ENCODE results near the gene POLR3GL. TPM values are rescaled to one million over a fixed set of nuclear protein-coding genes. Genes with fewer than 3 reads are reported as not detected.
A peak's percentile ranks its signal among the peaks of the same experiment; 100 is the strongest.

POLR3GL gene
- total and polyA plus RNA-seq, 7 experiments from 2014 or later, result 20.7 to 113 (median 33.9) TPM

GRCh38 chr1:145961109-145961424 is 3.4 kb upstream of the POLR3GL start:
- ATAC-seq, result no peak
- H3K27me3 ChIP-seq (ENCODE audit: control insufficient read depth in 2 of 2, insufficient read depth in 2 of 2, low read length in 2 of 2), result no peaks in the 10 kb centered on the region
- H3K9me3 Mint-ChIP-seq, result peaks cover 0 to 1% (median 0%) of the 10 kb centered on the region in 11 donors
- DNase-seq, result no peak
- no peaks in the 10 kb centered on the region for H3K9me3 ChIP-seq (ENCODE audit: control insufficient read depth in 2 of 3, low read length in 3 of 3)
- CTCF ChIA-PET, result no interaction called here
- no peaks in the 10 kb centered on the region for H3K36me3 Mint-ChIP-seq
- H3K4me3 Mint-ChIP-seq, result peak overlapping the region; percentile 88 to 99 (median 94)
- no peaks in the 10 kb centered on the region for H3K36me3 ChIP-seq (ENCODE audit: control insufficient read depth in 2 of 3, insufficient read depth in 3 of 3, low read length in 3 of 3)
- H3K27me3 Mint-ChIP-seq, result peaks cover 0 to 4% (median 0%) of the 10 kb centered on the region in 5 donors
- H3K27ac Mint-ChIP-seq, result peak overlapping the region in 8 of 9 donors; percentile 25 to 92 (median 86)
- H3K4me3 ChIP-seq (ENCODE audit: low read length), result peak overlapping the region; percentile 87
- H3K27ac ChIP-seq (ENCODE audit: low read depth, low read length), result peak overlapping the region; percentile 78
- peaks cover 30 to 49% of the 10 kb centered on the region in 2 donors for H3K4me1 ChIP-seq (ENCODE audit: control insufficient read depth in 2 of 2, insufficient read depth in 2 of 2, low read length in 2 of 2)
- POLR2A ChIA-PET, result interaction anchor here (0.6 to 8.0 kb wide), 6 partner anchors 18 to 89 kb away, joined by 3 to 164 read pairs (median 47); partner anchors contain the start of genes RBM8A and TXNIP
- intact Hi-C loops (cut with micrococcal nuclease), result loop anchor here in 1 of 2 donors (5.0 kb wide), 1 partner anchor 36 kb away; the partner anchor contains the start of gene TXNIP
- H3K4me1 Mint-ChIP-seq, result peaks cover 53 to 67% (median 66%) of the 10 kb centered on the region in 7 donors

GRCh38 chr1:145961425-145962156 is 2.9 kb upstream of the POLR3GL start:
- no peaks in the 10 kb centered on the region for H3K36me3 ChIP-seq (ENCODE audit: control insufficient read depth in 2 of 3, insufficient read depth in 3 of 3, low read length in 3 of 3)
- ChIA-PET POLR2A (interaction anchor here (0.6 to 8.0 kb wide), 14 partner anchors 8 to 103 kb away, joined by 3 to 164 read pairs (median 5); partner anchors contain the start of genes PIAS3, RBM8A and TXNIP), CTCF (interaction anchor here (3.9 to 6.0 kb wide), 2 partner anchors 34 to 116 kb away, joined by 21 to 29 read pairs; partner anchors contain the start of genes NUDT17 and RBM8A)
- peak in 7 of 9 donors; percentile 22 to 68 (median 46) for DNase-seq
- ATAC-seq, result no peak
- Mint-ChIP-seq H3K9me3 (peaks cover 0 to 1% (median 0%) of the 10 kb centered on the region in 11 donors), H3K27me3 (peaks cover 0 to 4% (median 0%) of the 10 kb centered on the region in 5 donors), H3K4me1 (peaks cover 50 to 64% (median 61%) of the 10 kb centered on the region in 7 donors), H3K27ac (peak overlapping the region; percentile 59 to 95 (median 87)), H3K36me3 (no peaks in the 10 kb centered on the region), H3K4me3 (peak overlapping the region; percentile 88 to 99 (median 94))
- no peaks in the 10 kb centered on the region for H3K27me3 ChIP-seq (ENCODE audit: control insufficient read depth in 2 of 2, insufficient read depth in 2 of 2, low read length in 2 of 2)
- peaks cover 25 to 44% of the 10 kb centered on the region in 2 donors for H3K4me1 ChIP-seq (ENCODE audit: control insufficient read depth in 2 of 2, insufficient read depth in 2 of 2, low read length in 2 of 2)
- peak overlapping the region; percentile 87 for H3K4me3 ChIP-seq (ENCODE audit: low read length)
- peak overlapping the region; percentile 78 for H3K27ac ChIP-seq (ENCODE audit: low read depth, low read length)
- no peaks in the 10 kb centered on the region for H3K9me3 ChIP-seq (ENCODE audit: control insufficient read depth in 2 of 3, low read length in 3 of 3)
- intact Hi-C loops (cut with micrococcal nuclease), result loop anchor here (1.0 to 5.0 kb wide), 4 partner anchors 18 to 36 kb away; partner anchors contain the start of genes RBM8A (in 1 of the 2) and TXNIP (in 1 of the 2)

GRCh38 chr1:145962157-145963102 is 2.1 kb upstream of the POLR3GL start:
- ATAC-seq, result no peak

GRCh38 chr1:145963265-145964019 is 1.0 kb upstream of the POLR3GL start:
- H3K4me1 Mint-ChIP-seq, result peaks cover 46 to 66% (median 57%) of the 10 kb centered on the region in 7 donors
- no peaks in the 10 kb centered on the region for H3K36me3 ChIP-seq (ENCODE audit: control insufficient read depth in 2 of 3, insufficient read depth in 3 of 3, low read length in 3 of 3)
- DNase-seq (peak in 3 of 9 donors; percentile 4 to 33 (median 14)), ATAC-seq (no peak)
- peak overlapping the region; percentile 88 to 99 (median 96) for H3K4me3 Mint-ChIP-seq
- POLR2A ChIA-PET, result interaction anchor here (0.6 to 8.0 kb wide), 31 partner anchors 7 to 139 kb away, joined by 3 to 164 read pairs (median 7); partner anchors contain the start of genes PEX11B, PIAS3, POLR3C and RBM8A
- peaks cover 0 to 8% (median 1%) of the 10 kb centered on the region in 11 donors for H3K9me3 Mint-ChIP-seq
- peaks cover 0 to 12% (median 10%) of the 10 kb centered on the region in 5 donors for H3K36me3 Mint-ChIP-seq
- H3K27ac ChIP-seq (ENCODE audit: low read depth, low read length), result peak overlapping the region; percentile 84
- intact Hi-C loops (cut with micrococcal nuclease), result loop anchor here in 1 of 2 donors (1.0 to 5.0 kb wide), 5 partner anchors 7 to 45 kb away; partner anchors contain the start of genes PEX11B, RBM8A and TXNIP
- H3K4me3 ChIP-seq (ENCODE audit: low read length), result peak overlapping the region; percentile 87
- peaks cover 19 to 37% of the 10 kb centered on the region in 2 donors for H3K4me1 ChIP-seq (ENCODE audit: control insufficient read depth in 2 of 2, insufficient read depth in 2 of 2, low read length in 2 of 2)
- H3K27ac Mint-ChIP-seq, result peak overlapping the region; percentile 87 to 98 (median 92)
- H3K27me3 ChIP-seq (ENCODE audit: control insufficient read depth in 2 of 2, insufficient read depth in 2 of 2, low read length in 2 of 2), result no peaks in the 10 kb centered on the region
- no peaks in the 10 kb centered on the region for H3K9me3 ChIP-seq (ENCODE audit: control insufficient read depth in 2 of 3, low read length in 3 of 3)
- H3K27me3 Mint-ChIP-seq, result peaks cover 0 to 4% (median 0%) of the 10 kb centered on the region in 5 donors
- CTCF ChIA-PET, result interaction anchor here (0.6 to 6.2 kb wide), 8 partner anchors 10 to 118 kb away, joined by 3 to 56 read pairs (median 10); partner anchors contain the start of genes NUDT17 and RBM8A

More at GRCh38 chr1:145962157-145963102, 2.1 kb upstream of the POLR3GL start:
- no peaks in the 10 kb centered on the region for H3K9me3 ChIP-seq (ENCODE audit: control insufficient read depth in 2 of 3, low read length in 3 of 3)
- no peaks in the 10 kb centered on the region for H3K36me3 ChIP-seq (ENCODE audit: control insufficient read depth in 2 of 3, insufficient read depth in 3 of 3, low read length in 3 of 3)
- ChIA-PET CTCF (interaction anchor here (0.6 to 6.2 kb wide), 7 partner anchors 10 to 228 kb away, joined by 3 to 56 read pairs (median 12); partner anchors contain the start of genes NUDT17 and RBM8A), POLR2A (interaction anchor here (0.6 to 8.0 kb wide), 14 partner anchors 8 to 103 kb away, joined by 3 to 164 read pairs (median 6); partner anchors contain the start of genes PIAS3, RBM8A and TXNIP)
- peak overlapping the region; percentile 88 to 99 (median 96) for H3K4me3 Mint-ChIP-seq
- H3K4me1 ChIP-seq (ENCODE audit: control insufficient read depth in 2 of 2, insufficient read depth in 2 of 2, low read length in 2 of 2), result peaks cover 23 to 41% of the 10 kb centered on the region in 2 donors
- peaks cover 0 to 4% (median 0%) of the 10 kb centered on the region in 11 donors for H3K9me3 Mint-ChIP-seq
- intact Hi-C loops (cut with micrococcal nuclease), result loop anchor here (1.0 to 5.0 kb wide), 4 partner anchors 17 to 35 kb away; partner anchors contain the start of genes RBM8A (in 1 of the 2) and TXNIP (in 1 of the 2)
- H3K27ac ChIP-seq (ENCODE audit: low read depth, low read length), result peak overlapping the region; percentile 84
- H3K4me1 Mint-ChIP-seq, result peaks cover 44 to 65% (median 58%) of the 10 kb centered on the region in 7 donors
- peak overlapping the region; percentile 87 to 98 (median 92) for H3K27ac Mint-ChIP-seq
- peak overlapping the region; percentile 87 for H3K4me3 ChIP-seq (ENCODE audit: low read length)
- H3K27me3 ChIP-seq (ENCODE audit: control insufficient read depth in 2 of 2, insufficient read depth in 2 of 2, low read length in 2 of 2), result no peaks in the 10 kb centered on the region
- H3K36me3 Mint-ChIP-seq, result peaks cover 0 to 4% (median 3%) of the 10 kb centered on the region in 5 donors
- peak in 6 of 9 donors; percentile 16 to 52 (median 30) for DNase-seq
- H3K27me3 Mint-ChIP-seq, result peaks cover 0 to 4% (median 0%) of the 10 kb centered on the region in 5 donors

GRCh38 chr1:145965119-145965744 is 742 bp downstream of the POLR3GL start:
- H3K27ac ChIP-seq (ENCODE audit: low read depth, low read length), result peak overlapping the region; percentile 84
- peaks cover 0 to 4% (median 0%) of the 10 kb centered on the region in 5 donors for H3K27me3 Mint-ChIP-seq
- peak overlapping the region; percentile 88 to 99 (median 96) for H3K4me3 Mint-ChIP-seq
- H3K27me3 ChIP-seq (ENCODE audit: control insufficient read depth in 2 of 2, insufficient read depth in 2 of 2, low read length in 2 of 2), result no peaks in the 10 kb centered on the region
- peaks cover 32 to 57% (median 51%) of the 10 kb centered on the region in 7 donors for H3K4me1 Mint-ChIP-seq
- ATAC-seq (no peak), DNase-seq (peak in 1 of 9 donors; percentile 18)
- peaks cover 0 to 8% (median 3%) of the 10 kb centered on the region in 11 donors for H3K9me3 Mint-ChIP-seq
- H3K36me3 ChIP-seq (ENCODE audit: control insufficient read depth in 2 of 3, insufficient read depth in 3 of 3, low read length in 3 of 3), result no peaks in the 10 kb centered on the region
- H3K4me1 ChIP-seq (ENCODE audit: control insufficient read depth in 2 of 2, insufficient read depth in 2 of 2, low read length in 2 of 2), result peaks cover 14 to 22% of the 10 kb centered on the region in 2 donors
- CTCF ChIA-PET, result interaction anchor here (0.5 to 6.2 kb wide), 13 partner anchors 14 to 120 kb away, joined by 3 to 56 read pairs (median 4); partner anchors contain the start of genes NUDT17, PIAS3 and RBM8A
- intact Hi-C loops (cut with micrococcal nuclease), result no loop called here
- H3K9me3 ChIP-seq (ENCODE audit: control insufficient read depth in 2 of 3, low read length in 3 of 3), result no peaks in the 10 kb centered on the region
- H3K27ac Mint-ChIP-seq, result peak overlapping the region; percentile 87 to 98 (median 92)
- peak overlapping the region; percentile 87 for H3K4me3 ChIP-seq (ENCODE audit: low read length)
- POLR2A ChIA-PET, result interaction anchor here (0.8 to 8.0 kb wide), 29 partner anchors 8 to 120 kb away, joined by 3 to 164 read pairs (median 7); partner anchors contain the start of genes NUDT17, PEX11B, PIAS3 and RBM8A
- H3K36me3 Mint-ChIP-seq, result peaks cover 0 to 13% (median 11%) of the 10 kb centered on the region in 5 donors
